Daoy (cell line): ENCODE results near the gene EFCAB8. TPM values are rescaled to one million over a fixed set of nuclear protein-coding genes. Genes with fewer than 3 reads are reported as not detected.
A peak's percentile ranks its signal among the peaks of the same experiment; 100 is the strongest.

Experiments
- DNase-seq: peaks from one replicate; pipeline ENCODE4 v3.0.0-alpha.2; 2015; ENCODE audit warnings: low read depth
- total RNA-seq: library from RNA; depleted of rRNA; stranded (reverse); fragments of >200 nt; shearing (Covaris generic); gene quantifications from 2 replicates; pipeline ENCODE4 v1.2.3, GENCODE V29; 2014; rRNA removed

The EFCAB8 gene, protein sequence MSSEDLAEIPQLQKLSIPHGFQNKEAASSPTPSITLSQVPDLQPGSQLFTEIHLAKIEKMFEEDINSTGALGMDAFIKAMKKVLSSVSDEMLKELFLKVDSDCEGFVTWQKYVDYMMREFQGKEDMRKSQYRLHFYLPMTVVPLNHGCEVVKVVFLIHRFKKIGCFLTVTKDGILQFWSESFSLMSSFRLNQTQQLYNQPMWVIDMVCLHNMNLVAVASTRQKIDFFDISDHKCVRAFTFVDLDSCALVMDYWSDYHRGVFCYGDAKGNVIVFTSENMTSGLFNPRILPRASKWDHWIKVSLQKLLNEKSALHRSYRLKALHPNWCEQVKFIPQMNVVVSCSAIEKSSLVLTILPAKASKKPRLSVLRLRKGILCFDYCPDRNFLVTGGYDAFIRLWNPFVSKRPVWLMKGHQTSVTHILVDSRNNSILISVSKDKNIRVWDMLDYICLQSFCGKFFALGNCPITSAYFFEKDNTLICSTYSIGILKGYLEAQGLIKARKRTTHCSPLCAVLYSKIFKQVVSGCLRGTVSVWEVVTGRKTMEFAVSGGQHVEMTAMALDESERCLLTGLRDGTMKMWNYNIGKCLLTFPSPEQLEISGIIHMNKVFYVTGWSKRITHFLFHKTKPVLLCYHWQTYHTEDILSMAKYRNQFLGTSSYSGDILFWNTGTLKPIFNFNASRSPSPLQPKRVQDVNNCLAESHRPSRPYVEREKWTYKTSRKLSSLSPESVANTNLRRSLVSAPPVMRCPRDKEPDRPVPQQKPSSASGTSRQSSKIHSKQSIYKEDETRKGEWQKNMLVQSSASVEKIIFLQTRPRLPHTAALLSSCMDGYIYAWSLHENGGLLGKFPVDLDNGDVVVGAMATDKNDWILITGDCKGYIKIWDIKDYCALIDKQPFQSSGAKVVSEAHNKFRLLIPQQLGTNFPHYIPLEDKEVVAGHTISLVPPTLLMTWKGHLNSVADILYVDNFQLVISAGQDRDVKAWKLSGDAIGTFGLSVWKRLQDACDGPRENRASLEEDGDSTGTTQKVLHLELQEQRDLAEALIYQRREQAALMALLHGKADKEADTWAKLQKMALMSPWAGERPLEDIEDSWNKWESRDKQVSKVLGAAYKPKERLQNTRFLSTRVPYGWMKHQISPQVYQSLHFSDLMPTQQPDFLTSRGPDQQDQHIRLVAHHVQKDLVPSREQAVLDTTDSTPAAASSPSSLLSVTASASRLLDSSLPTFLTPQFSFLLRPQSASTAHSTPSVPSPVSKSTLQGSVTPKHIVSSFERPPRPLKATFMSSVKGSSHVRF
- 1.2 TPM in 1 of 2 replicates, not detected in the other for total RNA-seq

GRCh38 chr20:32858701-32859372 lies at the start of gene EFCAB8:
EFCAB8 (plus strand) TSS chr20:32858923; CDS start chr20:32863793, 4,870 bp downstream.
- no peak for DNase-seq

GRCh38 chr20:32809907-32810306 lies 48.8 kb upstream of the EFCAB8 start:
- DNase-seq: no peak

- no peak for DNase-seq
Measured at GRCh38 chr20:32810941-32811340, 47.8 kb upstream of the EFCAB8 start.

DNA sequence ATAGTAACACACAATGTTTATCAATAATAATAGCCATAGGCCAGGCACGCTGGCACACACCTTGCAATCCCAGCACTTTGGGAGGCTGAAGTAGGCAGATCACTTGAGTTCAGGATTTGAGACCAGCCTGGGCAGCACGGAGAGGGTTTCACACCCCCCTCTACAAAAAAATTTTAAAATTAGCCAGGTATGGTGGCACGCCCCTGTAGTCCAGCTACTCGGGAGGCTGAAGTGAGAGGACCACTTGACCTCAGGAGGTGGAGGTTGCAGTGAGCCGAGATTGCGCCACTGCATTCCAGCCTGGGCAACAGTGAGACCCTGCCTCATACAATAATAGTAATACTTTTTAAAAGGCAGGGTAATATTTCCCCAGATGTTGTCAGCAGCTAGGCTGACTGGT lies 46.8 kb upstream of the EFCAB8 start:
- DNase-seq: no peak

DNA sequence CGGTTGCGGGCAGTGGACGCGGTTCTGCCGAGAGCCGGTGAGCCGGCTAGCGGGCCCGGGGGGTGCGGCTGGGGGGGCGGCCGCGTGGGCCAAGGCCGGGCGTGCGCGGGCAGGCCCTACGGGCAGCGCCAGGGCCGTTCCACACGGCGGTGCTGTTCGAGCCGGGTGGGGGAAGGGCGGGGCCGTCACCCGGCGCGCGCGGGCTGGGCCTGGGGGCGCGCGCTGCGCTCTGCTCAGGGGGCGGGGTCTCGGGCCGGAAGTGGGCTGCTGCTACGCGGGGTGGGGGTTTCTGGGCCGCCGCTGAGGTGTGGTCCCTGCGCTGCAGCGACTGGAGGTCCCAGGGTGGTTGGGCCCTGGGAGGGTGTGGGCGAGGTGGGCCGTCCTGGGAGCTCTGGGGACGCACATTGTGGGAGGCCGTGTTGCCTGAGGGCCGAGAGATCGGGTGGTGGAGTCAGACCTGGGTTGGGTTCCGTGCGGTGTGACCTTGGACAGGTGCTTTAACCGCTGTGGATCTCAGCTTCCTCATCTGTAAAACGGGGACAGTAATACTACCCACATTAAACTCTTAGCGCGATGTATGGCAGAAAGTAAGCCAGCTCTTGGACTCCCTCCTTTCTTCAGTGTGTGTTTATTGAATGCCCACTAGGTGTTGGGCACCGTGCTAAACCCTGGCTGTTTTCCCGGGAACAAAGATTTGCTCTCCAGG lies 38.6 kb upstream of the EFCAB8 start:
- DNase-seq: no peak

DNA sequence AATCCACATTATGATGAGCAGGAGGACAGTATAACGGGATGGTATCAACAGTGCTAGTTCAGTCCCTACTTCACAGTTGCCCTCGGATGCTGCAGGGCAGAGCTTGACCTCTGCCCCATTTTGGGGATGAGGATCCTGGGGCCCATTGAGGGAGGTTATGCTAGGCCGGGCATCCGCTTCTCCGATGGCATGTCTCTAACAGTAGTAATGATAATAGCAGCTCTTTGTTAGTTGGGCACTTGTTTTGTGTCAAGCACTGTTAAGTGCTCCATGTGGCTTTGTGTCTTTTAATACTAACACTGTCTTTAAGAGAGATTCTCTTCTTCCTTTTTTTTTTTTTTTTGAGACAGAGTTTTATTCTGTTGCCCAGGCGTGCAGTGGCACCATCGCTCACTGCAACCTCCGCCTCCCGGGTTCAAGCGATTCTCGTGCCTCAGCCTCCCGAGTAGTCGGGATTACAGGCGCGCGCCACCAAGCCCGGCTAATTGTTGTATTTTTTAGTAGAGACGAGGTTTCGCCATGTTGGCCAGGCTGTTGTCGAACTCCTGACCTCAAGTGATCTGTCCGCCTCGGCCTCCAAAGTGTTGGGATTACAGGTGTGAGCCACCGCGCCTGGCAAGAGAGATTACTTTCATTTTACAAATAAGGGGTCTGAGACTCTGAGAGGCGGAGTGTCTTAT lies 37.9 kb upstream of the EFCAB8 start:
- DNase-seq: no peak

- DNase-seq: no peak
Measured at GRCh38 chr20:32822225-32822624, 36.5 kb upstream of the EFCAB8 start.

- DNase-seq: peak; percentile 61
Measured at GRCh38 chr20:32823078-32823477, 35.6 kb upstream of the EFCAB8 start.

DNA sequence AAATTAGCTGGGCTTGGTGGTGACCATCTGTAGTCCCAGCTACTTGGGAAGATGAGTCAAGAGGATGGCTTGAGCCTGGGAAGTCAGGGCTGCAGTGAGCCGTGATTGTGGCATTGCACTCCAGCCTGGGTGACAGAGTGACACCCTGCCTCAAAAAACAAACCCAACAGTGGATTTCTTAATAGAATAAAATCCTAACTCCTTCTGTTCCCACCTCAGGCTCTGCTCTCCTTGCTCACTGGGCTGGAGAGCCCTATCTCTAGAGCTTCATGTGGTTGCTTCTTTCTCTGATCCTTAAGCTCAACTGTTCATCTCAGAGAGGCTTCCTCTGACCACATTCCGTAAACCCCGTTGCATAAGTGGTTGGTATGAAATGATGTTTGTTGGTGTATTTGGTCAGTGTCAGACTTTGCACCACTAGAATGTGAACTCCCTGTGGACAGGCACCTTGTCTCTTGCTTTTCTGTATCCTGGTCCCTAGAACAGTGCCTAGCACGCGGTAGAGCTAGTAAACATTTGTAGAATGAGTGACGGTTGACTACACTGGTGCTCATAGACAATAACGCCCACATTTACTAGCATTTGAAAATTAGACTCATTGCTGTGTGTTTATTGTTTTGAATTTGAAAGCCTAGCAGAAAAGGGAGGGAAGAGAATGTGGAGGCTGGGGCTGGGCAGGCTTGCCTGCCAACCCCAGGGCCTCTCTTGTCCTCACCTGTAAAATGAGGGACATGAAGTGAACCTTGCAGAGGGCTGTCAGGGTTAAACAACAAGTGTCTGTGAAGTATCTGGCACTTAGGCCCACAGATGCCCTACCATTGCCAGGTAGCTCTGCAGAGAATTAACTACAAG lies 34.8 kb upstream of the EFCAB8 start:
- no peak for DNase-seq

- DNase-seq: no peak
Measured at GRCh38 chr20:32828029-32828680, 30.6 kb upstream of the EFCAB8 start.

DNA sequence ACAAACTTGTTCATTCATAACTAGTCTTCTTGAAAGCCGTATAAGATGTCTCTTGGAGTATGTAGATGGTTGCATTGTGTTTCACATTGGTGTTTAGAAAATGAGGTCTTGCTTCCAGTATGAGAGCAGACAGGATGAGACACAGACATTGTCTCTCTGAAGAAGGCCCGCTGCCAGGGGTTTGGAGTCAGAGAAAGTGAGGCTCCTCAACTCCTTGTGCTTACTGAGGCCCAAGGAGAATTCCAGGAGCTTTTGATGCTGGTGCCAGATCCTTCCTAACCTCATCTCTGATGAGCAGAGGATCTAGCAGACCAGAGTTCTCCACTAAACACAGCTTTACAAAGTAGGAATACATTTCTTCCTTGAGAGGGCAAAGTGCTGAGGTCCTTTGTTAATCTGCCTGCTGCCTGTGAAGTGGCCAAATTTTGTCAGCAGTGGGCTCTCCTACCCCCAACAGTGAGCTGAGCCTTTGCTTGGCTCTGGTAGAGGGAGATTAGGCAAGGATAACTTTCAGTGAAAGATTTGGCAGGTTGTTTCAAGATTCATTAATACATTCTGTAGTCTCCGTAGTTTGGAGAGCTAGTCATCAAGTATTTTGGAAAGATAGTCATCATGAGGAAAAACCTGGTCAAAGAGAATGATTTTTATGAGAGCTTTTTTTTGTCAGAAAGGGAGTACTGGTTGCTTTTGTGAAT lies 29.3 kb upstream of the EFCAB8 start:
- DNase-seq: no peak

GRCh38 chr20:32830437-32830836 lies 28.3 kb upstream of the EFCAB8 start:
- no peak for DNase-seq

GRCh38 chr20:32831982-32832381 lies 26.7 kb upstream of the EFCAB8 start:
- no peak for DNase-seq

- no peak for DNase-seq
Measured at GRCh38 chr20:32832664-32833063, 26.1 kb upstream of the EFCAB8 start.

DNA sequence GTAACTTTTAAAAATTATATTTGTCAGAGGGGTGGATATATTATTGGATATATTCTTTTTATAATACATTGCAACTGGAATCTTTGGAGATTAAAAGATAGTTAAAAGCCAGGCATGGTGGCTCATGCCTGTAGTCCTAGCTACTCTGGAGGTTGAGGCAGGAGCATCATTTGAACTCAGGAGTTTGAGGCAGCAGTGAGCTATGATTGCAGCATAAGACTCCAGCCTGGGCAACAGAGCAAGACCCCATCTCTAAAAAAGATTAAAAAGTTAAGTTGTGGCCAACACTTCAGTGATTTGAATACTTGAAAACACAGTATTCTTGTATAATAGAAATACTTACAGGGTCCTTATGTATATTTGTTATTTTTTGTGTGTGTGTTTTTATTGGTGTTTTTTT lies 23.8 kb upstream of the EFCAB8 start:
- no peak for DNase-seq

GRCh38 chr20:32837157-32837556 lies 21.6 kb upstream of the EFCAB8 start:
- DNase-seq: no peak

- DNase-seq: no peak
Measured at GRCh38 chr20:32839227-32839981, 19.3 kb upstream of the EFCAB8 start.
